Fibroblast of skin of right biceps (primary cell): ENCODE results near the gene RDH5.

Experiments used
- DNase-seq: peaks from one replicate; pipeline ENCODE4 v3.0.0-alpha.2; 2013

RDH5 gene

GRCh38 chr12:55720071-55720564 is at the start of gene RDH5:
Gene RDH5, plus strand, starts transcription at chr12:55720393. Its CDS starts 792 bp downstream, at chr12:55721185.
- DNase-seq = peak; percentile 40

GRCh38 chr12:55671746-55672145 is 48.4 kb upstream of the RDH5 start:
- no peak for DNase-seq

GRCh38 chr12:55673638-55674037 is 46.6 kb upstream of the RDH5 start:
- no peak for DNase-seq

- no peak for DNase-seq
These were observed 44.5 kb upstream of the RDH5 start for GRCh38 chr12:55675666-55676065.

- DNase-seq = no peak
These were observed 43.5 kb upstream of the RDH5 start for GRCh38 chr12:55676707-55677106.

GRCh38 chr12:55679691-55680090 is 40.5 kb upstream of the RDH5 start:
- DNase-seq = no peak

- DNase-seq = peak; percentile 55
These were observed 38.8 kb upstream of the RDH5 start for GRCh38 chr12:55681142-55682077.

GRCh38 chr12:55682087-55682796 is 38.0 kb upstream of the RDH5 start:
- DNase-seq = no peak

GRCh38 chr12:55683676-55684075 is 36.5 kb upstream of the RDH5 start:
- DNase-seq = no peak

GRCh38 chr12:55684761-55685370 is 35.3 kb upstream of the RDH5 start:
- DNase-seq = no peak

GRCh38 chr12:55685671-55686070 is 34.5 kb upstream of the RDH5 start:
- no peak for DNase-seq

GRCh38 chr12:55686366-55687010 is 33.7 kb upstream of the RDH5 start:
- no peak for DNase-seq

GRCh38 chr12:55687746-55688145 is 32.4 kb upstream of the RDH5 start:
- DNase-seq = no peak

- DNase-seq = no peak
These were observed 31.2 kb upstream of the RDH5 start for GRCh38 chr12:55688716-55689655.

GRCh38 chr12:55692631-55693322 is 27.4 kb upstream of the RDH5 start:
- DNase-seq = no peak

GRCh38 chr12:55693323-55694187 is 26.6 kb upstream of the RDH5 start:
- DNase-seq = no peak

GRCh38 chr12:55694188-55694515 is 26.0 kb upstream of the RDH5 start:
- no peak for DNase-seq

GRCh38 chr12:55694651-55695050 is 25.5 kb upstream of the RDH5 start:
- no peak for DNase-seq

- no peak for DNase-seq
These were observed 24.8 kb upstream of the RDH5 start for GRCh38 chr12:55695349-55695748.

GRCh38 chr12:55696141-55696540 is 24.1 kb upstream of the RDH5 start:
- DNase-seq = no peak
